ENCODE measurements around the gene RELN.

The RELN gene

DNA sequence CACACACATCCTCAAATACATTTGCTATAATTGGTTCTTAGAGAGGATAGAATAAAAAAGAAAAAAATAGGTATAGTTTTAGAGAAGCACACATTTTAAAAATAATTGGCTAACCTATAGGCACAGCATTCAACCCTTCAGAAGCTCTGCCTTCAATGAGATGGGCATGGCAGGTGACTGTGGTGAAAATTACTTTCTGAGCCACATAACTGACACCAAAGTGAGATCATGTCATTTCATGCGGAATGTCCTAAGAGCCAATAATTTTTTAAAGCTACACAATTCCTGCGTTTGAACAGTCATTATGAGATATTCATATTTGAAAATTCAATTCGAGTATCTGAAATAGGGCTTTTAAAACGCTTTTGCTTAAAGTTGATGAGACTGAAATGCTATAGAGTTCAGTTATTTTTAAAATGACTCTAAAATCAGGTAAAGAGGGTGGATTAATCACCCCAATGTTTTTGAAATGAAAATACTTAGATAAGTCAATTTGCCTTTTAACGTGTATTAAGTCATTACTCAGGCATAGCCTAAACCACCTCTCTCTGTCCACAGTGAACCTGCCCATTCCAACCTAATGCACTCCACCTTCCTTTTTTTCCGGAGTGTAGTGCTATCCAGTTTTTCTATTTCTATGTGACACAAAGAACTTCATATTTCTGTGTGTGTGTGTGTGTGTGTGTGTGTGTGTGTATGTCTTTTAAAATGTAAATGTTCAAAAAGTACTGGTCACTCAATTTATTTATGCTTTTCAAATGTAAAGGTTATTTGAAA is 6.1 kb downstream of the RELN start:
- no peaks in the 10 kb centered on the region for H3K36me3 Mint-ChIP-seq (ENCODE audit: low read depth)
- H3K27ac Mint-ChIP-seq = no peak overlapping the region
- H3K4me3 Mint-ChIP-seq = no peak overlapping the region
- H3K27me3 Mint-ChIP-seq (ENCODE audit: low read depth, poor library complexity) = peaks cover 72% of the 10 kb centered on the region
- TF ChIP-seq, protein P1, sequence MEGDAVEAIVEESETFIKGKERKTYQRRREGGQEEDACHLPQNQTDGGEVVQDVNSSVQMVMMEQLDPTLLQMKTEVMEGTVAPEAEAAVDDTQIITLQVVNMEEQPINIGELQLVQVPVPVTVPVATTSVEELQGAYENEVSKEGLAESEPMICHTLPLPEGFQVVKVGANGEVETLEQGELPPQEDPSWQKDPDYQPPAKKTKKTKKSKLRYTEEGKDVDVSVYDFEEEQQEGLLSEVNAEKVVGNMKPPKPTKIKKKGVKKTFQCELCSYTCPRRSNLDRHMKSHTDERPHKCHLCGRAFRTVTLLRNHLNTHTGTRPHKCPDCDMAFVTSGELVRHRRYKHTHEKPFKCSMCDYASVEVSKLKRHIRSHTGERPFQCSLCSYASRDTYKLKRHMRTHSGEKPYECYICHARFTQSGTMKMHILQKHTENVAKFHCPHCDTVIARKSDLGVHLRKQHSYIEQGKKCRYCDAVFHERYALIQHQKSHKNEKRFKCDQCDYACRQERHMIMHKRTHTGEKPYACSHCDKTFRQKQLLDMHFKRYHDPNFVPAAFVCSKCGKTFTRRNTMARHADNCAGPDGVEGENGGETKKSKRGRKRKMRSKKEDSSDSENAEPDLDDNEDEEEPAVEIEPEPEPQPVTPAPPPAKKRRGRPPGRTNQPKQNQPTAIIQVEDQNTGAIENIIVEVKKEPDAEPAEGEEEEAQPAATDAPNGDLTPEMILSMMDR (IDR thresholded peaks at IDR 0.05) = no peak
- no peak for DNase-seq
- H3K9me3 Mint-ChIP-seq = no peaks in the 10 kb centered on the region
- H3K4me1 Mint-ChIP-seq = peaks cover 2% of the 10 kb centered on the region

DNA sequence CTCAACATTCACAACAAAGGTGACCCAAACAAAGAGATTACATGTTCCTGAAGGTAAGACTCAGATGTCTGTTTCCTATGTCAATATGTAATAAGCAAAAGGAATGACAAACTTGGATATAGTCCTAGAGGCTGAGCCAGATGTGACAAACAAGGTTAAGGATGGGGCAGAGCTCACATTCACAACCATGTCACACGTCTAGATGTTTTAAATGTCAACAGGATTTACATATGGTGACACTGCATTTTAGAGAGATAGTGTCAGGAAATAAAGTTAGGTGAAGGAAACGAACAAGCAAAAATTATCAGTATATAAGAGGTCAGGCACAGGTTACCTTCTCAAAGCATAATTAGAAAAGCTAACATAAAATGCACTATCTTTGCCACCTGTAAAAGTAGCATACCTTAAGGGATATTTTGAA is 8.4 kb downstream of the RELN start:
- Mint-ChIP-seq H3K9me3 (no peaks in the 10 kb centered on the region), H3K4me1 (no peaks in the 10 kb centered on the region), H3K36me3 (ENCODE audit: low read depth) (no peaks in the 10 kb centered on the region), H3K4me3 (no peak overlapping the region), H3K27me3 (ENCODE audit: low read depth, poor library complexity) (peaks cover 48% of the 10 kb centered on the region), H3K27ac (no peak overlapping the region)
- no peak for DNase-seq
- TF ChIP-seq, protein P1 (IDR thresholded peaks at IDR 0.05) = no peak

DNA sequence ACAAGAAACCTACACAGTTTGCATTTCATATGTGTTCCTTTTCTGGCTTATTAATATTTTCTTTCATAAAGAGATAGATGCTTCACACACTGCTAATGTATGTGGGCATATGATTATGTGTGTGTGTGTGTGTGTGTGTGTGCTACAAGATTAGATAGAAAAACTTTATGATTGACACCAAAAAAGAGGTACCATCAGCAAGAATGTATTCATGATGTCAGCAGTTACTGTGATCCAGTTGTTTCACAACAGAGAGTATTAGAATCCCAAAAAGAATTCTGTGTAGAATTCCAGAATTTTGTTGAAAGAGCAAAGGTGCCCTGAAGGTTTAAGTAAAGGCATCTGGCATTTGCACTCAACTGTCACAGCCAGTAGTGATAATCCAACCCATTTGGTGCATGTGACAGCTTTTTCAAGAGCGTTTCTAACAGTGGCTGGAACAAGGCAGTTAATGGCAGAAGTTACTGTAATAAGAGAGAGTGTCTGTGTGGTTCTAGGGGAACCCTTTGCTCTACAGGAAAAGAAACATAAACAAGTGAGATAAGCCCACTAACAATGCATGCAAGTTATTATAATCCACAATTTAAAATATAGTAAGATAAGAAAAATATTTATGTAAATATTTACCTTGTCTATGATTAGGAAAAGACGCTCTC is 16.6 kb downstream of the RELN start:
- DNase-seq = no peak
- TF ChIP-seq, protein P1 (IDR thresholded peaks at IDR 0.05) = no peak
- Mint-ChIP-seq H3K4me3 (no peak overlapping the region), H3K27ac (no peak overlapping the region), H3K9me3 (no peaks in the 10 kb centered on the region), H3K36me3 (ENCODE audit: low read depth) (no peaks in the 10 kb centered on the region), H3K27me3 (ENCODE audit: low read depth, poor library complexity) (peaks cover 7% of the 10 kb centered on the region), H3K4me1 (no peaks in the 10 kb centered on the region)

DNA sequence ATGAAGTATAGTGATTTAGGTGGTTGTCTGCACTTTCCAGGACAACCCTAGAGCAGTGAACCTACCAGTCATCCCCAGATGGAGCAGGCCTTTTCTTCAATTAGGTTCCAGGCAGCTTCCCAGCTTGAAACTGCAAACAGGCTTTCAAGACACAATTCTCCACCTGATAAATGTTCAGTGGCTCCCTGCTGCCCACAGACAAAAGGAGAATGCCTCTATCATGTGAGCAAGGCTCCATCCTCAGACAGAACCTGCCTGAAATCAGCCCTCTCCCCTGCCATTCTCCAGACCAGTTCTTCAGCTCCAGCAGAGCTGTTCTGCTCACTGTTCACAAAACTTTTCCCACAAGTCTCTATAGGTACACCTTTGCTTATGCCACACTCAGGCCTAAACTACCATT is 22.1 kb downstream of the RELN start:
- Mint-ChIP-seq H3K9me3 (no peaks in the 10 kb centered on the region), H3K27ac (peak overlapping the region; percentile 24), H3K4me3 (no peak overlapping the region), H3K27me3 (ENCODE audit: low read depth, poor library complexity) (peaks cover 7% of the 10 kb centered on the region), H3K4me1 (no peaks in the 10 kb centered on the region), H3K36me3 (ENCODE audit: low read depth) (no peaks in the 10 kb centered on the region)
- TF ChIP-seq, protein P1 (IDR thresholded peaks at IDR 0.05) = no peak
- DNase-seq = no peak

DNA sequence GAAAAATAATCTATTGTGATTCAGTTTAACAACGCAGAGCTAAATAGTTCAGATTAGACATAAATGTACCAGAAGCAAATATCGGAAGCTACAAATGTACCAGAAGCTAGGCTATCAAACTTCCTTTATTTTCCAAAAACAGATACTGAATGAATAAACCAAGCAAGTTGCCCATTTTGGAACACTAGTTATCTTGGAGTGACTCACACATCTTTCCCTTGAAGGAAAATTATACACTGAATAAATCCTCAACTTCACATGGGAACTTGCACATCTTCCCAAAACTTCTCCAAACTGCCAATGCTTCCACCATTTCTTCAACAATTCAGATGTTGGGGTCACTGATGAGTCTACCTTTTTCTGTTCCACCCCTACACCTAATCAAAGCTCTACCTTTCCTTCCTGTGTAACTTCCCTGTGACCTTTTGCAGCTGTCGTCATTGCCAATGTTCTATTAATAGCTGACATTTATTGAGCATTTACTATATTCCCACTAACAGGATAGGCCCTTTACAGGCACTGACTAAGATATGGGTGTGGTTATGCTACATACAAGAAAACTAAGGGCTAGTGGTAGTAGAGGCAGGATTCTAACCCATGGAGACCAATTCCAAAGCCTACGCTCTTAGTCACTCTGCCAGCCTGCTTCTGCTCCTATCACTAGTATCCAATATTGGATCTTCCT is 22.7 kb downstream of the RELN start:
- no peak overlapping the region for H3K4me3 Mint-ChIP-seq

More for the DNA sequence above, 22.7 kb downstream of the RELN start:
- Mint-ChIP-seq H3K4me1 (no peaks in the 10 kb centered on the region), H3K9me3 (no peaks in the 10 kb centered on the region), H3K27ac (no peak overlapping the region), H3K27me3 (ENCODE audit: low read depth, poor library complexity) (peaks cover 10% of the 10 kb centered on the region), H3K36me3 (ENCODE audit: low read depth) (no peaks in the 10 kb centered on the region)
- TF ChIP-seq, protein P1 (IDR thresholded peaks at IDR 0.05) = no peak
- no peak for DNase-seq
